ENCODE data around the gene QDPR. TPM values are rescaled to one million over a fixed set of nuclear protein-coding genes. Genes with fewer than 3 reads are reported as not detected.

Gene QDPR
- total and polyA plus RNA-seq, 10 of the 15 experiments (the other 5 are each of a cell fraction or from before 2014, with no cell fraction given), result 3.0 to 27.7 (median 11.8) TPM

GRCh38 chr4:17516980-17517379, 5.1 kb upstream of the QDPR start (continued):
- TF ChIP-seq IRF4 (IDR thresholded peaks at IDR 0.05; ENCODE audit: low read depth, low read length) (no peak), STAT1 (conservative IDR thresholded peaks at IDR 0.05) (no peak), POLR2AphosphoS5 (IDR thresholded peaks at IDR 0.05; ENCODE audit: low read length) (no peak), NRF1 (conservative IDR thresholded peaks at IDR 0.05; ENCODE audit: low read depth, low read length) (no peak), CREB1 (IDR thresholded peaks at IDR 0.05; ENCODE audit: low read depth) (no peak), MEF2B (IDR thresholded peaks at IDR 0.05; ENCODE audit: partially characterized antibody, poor library complexity, severe bottlenecking) (no peak), ZSCAN29 (IDR thresholded peaks at IDR 0.05) (no peak)

- H4K20me1 ChIP-seq (ENCODE audit: control insufficient read depth, insufficient read depth), result no peaks in the 10 kb centered on the region
- DNase-seq (ENCODE audit: low read depth, low spot score) (no peak), FAIRE-seq (no peak), ATAC-seq (no peak)
- H3K9me3 ChIP-seq (replicated peaks; ENCODE audit: control insufficient read depth, insufficient read depth, low read length), result no peaks in the 10 kb centered on the region
- no TSS peak for BruUV-seq (replicated peaks)
- H3K27ac ChIP-seq (ENCODE audit: control insufficient read depth, insufficient read depth), result no peak overlapping the region
- H3K4me1 ChIP-seq (ENCODE audit: control insufficient read depth, insufficient read depth, low read length), result no peaks in the 10 kb centered on the region; the same call in 1 of the 2 replicates
- H3K36me3 ChIP-seq (ENCODE audit: control insufficient read depth in 2 of 2, insufficient read depth in 2 of 2, low read length in 1 of 2), result no peaks in the 10 kb centered on the region
- no peak for TF ChIP-seq SMAD5 (IDR thresholded peaks at IDR 0.05; ENCODE audit: low read depth)
- TF ChIP-seq FOXM1 (IDR thresholded peaks at IDR 0.05; ENCODE audit: low read depth, low read length), result no peak
- H3K79me2 ChIP-seq (ENCODE audit: control insufficient read depth, insufficient read depth, low read length), result no peaks in the 10 kb centered on the region
- CTCF ChIA-PET, result interaction anchor here (0.6 kb wide), 1 partner anchor 67 kb away, joined by 3 read pairs; no protein-coding TSS in a partner anchor
- WGBS (ENCODE audit: insufficient coverage, insufficient replicate concordance, low lambda C conversion rate, missing lambda C conversion rate), result 54% methylated on average over 14 of the region's 14 CpGs
- no peaks in the 10 kb centered on the region for H3K27me3 ChIP-seq (replicated peaks in 1 of 2; ENCODE audit: control insufficient read depth in 2 of 2, insufficient read depth in 2 of 2, low read length in 1 of 2)
- H3K4me2 ChIP-seq (ENCODE audit: control insufficient read depth, insufficient read depth), result no peak overlapping the region
- in situ Hi-C loops (cut with MboI) (no loop called here), intact Hi-C loops (cut with micrococcal nuclease; ENCODE audit: unreplicated experiment) (no loop called here)
- no peak overlapping the region for H3K4me3 ChIP-seq
- SMC1A ChIA-PET (ENCODE audit: uncharacterized antibody, unreplicated experiment), result no interaction called here
- RAD21 ChIA-PET (ENCODE audit: unreplicated experiment), result no interaction called here
- H2AFZ ChIP-seq (ENCODE audit: control insufficient read depth, low read depth, low read length), result no peak overlapping the region
- H3K9ac ChIP-seq (ENCODE audit: control insufficient read depth, insufficient read depth, low read length), result no peak overlapping the region
- POLR2A ChIA-PET, result no interaction called here
Measured at GRCh38 chr4:17515445-17516407, 3.8 kb upstream of the QDPR start.
